Nephron (organoid): Measurements from ENCODE around the gene TMEM72.

Experiments
- H3K27ac Mint-ChIP-seq, 3 experiments: 2 replicates each; pipeline ENCODE4 v1.8.0; 2020; ENCODE audit warnings: mixed read lengths in 3 of 3, mild to moderate bottlenecking in 2 of 3, moderate library complexity in 1 of 3
- H3K27me3 Mint-ChIP-seq: 2 replicates; pipeline ENCODE4 v1.8.0; 2021; ENCODE audit warnings: low read depth, mild to moderate bottlenecking, moderate library complexity, mixed read lengths
- H3K36me3 Mint-ChIP-seq: 2 replicates; pipeline ENCODE4 v1.8.0; 2020; ENCODE audit warnings: low read depth, mixed read lengths
- H3K4me1 Mint-ChIP-seq: 2 replicates; pipeline ENCODE4 v1.8.0; 2020; ENCODE audit warnings: mixed read lengths
- H3K4me3 Mint-ChIP-seq, 3 experiments: 2 replicates each; pipeline ENCODE4 v1.8.0; 2020; ENCODE audit warnings: mild to moderate bottlenecking in 3 of 3, mixed read lengths in 3 of 3, moderate library complexity in 2 of 3
- H3K9me3 Mint-ChIP-seq: 2 replicates; pipeline ENCODE4 v1.8.0; 2020; ENCODE audit warnings: mixed read lengths
- CTCF ChIP-seq, 3 experiments: fragments of 200-600 bp; sonication (generic); IDR thresholded peaks; one replicate each; pipeline ENCODE4 v1.5.0; 2021; ENCODE audit warnings: antibody characterized with exemption in 3 of 3; ENCODE audit not compliant: unreplicated experiment in 3 of 3

Gene TMEM72

GRCh38 chr10:44911081-44911540 lies at the start of gene TMEM72:
Gene TMEM72, plus strand, starts transcription at chr10:44911337. Its CDS starts 176 bp downstream, at chr10:44911513.
- Mint-ChIP-seq H3K4me3 (peak within 1 kb of the TSS; percentile 1 to 52 (median 28)), H3K27me3 (peaks cover 4% of the 10 kb centered on the region), H3K36me3 (peaks cover 14% of the 10 kb centered on the region), H3K27ac (peak within 1 kb of the TSS in 2 of 3 experiments; percentile 90 to 94), H3K4me1 (peaks cover 72% of the 10 kb centered on the region), H3K9me3 (no peaks in the 10 kb centered on the region)
- TF ChIP-seq CTCF (IDR thresholded peaks at IDR 0.05; ENCODE audit: unreplicated experiment in 3 of 3) = no peak

- no peaks in the 10 kb centered on the region for H3K9me3 Mint-ChIP-seq
- H3K4me3 Mint-ChIP-seq = no peak overlapping the region
- H3K27ac Mint-ChIP-seq = peak overlapping the region; percentile 4 to 54 (median 41)
- peaks cover 19% of the 10 kb centered on the region for H3K27me3 Mint-ChIP-seq
- peaks cover 41% of the 10 kb centered on the region for H3K4me1 Mint-ChIP-seq
- H3K36me3 Mint-ChIP-seq = no peaks in the 10 kb centered on the region
- no peak for TF ChIP-seq CTCF (IDR thresholded peaks at IDR 0.05; ENCODE audit: unreplicated experiment in 3 of 3)
Measured at GRCh38 chr10:44862006-44862751, 49.0 kb upstream of the TMEM72 start.

GRCh38 chr10:44862924-44863323 lies 48.2 kb upstream of the TMEM72 start:
- Mint-ChIP-seq H3K27me3 (peaks cover 12% of the 10 kb centered on the region), H3K36me3 (no peaks in the 10 kb centered on the region), H3K9me3 (no peaks in the 10 kb centered on the region), H3K4me3 (peak overlapping the region; percentile 33 to 58 (median 50)), H3K27ac (peak overlapping the region; percentile 41 to 73 (median 54)), H3K4me1 (peaks cover 33% of the 10 kb centered on the region)
- TF ChIP-seq CTCF (IDR thresholded peaks at IDR 0.05; ENCODE audit: unreplicated experiment in 3 of 3) = no peak

GRCh38 chr10:44863344-44864047 lies 47.6 kb upstream of the TMEM72 start:
- no peaks in the 10 kb centered on the region for H3K36me3 Mint-ChIP-seq
- H3K9me3 Mint-ChIP-seq = no peaks in the 10 kb centered on the region
- H3K27ac Mint-ChIP-seq = peak overlapping the region; percentile 54 to 93 (median 88)
- peaks cover 9% of the 10 kb centered on the region for H3K27me3 Mint-ChIP-seq
- peak overlapping the region; percentile 58 to 86 (median 85) for H3K4me3 Mint-ChIP-seq
- no peak for TF ChIP-seq CTCF (IDR thresholded peaks at IDR 0.05; ENCODE audit: unreplicated experiment in 3 of 3)
- peaks cover 30% of the 10 kb centered on the region for H3K4me1 Mint-ChIP-seq

- H3K4me1 Mint-ChIP-seq = peaks cover 30% of the 10 kb centered on the region
- H3K9me3 Mint-ChIP-seq = peaks cover 2% of the 10 kb centered on the region
- peak overlapping the region; percentile 85 to 86 (median 86) for H3K4me3 Mint-ChIP-seq
- H3K27ac Mint-ChIP-seq = peak overlapping the region; percentile 54 to 93 (median 88)
- H3K27me3 Mint-ChIP-seq = peaks cover 9% of the 10 kb centered on the region
- TF ChIP-seq CTCF (IDR thresholded peaks at IDR 0.05; ENCODE audit: unreplicated experiment in 3 of 3) = no peak
- H3K36me3 Mint-ChIP-seq = no peaks in the 10 kb centered on the region
Measured at GRCh38 chr10:44864051-44864450, 47.1 kb upstream of the TMEM72 start.
